Omental fat pad (tissue), 4 donors: ENCODE data around the gene CLDN16. TPM values are rescaled to one million over a fixed set of nuclear protein-coding genes. Genes with fewer than 3 reads are reported as not detected.

Source experiments
- ATAC-seq: fragments of 150-250 bp; one replicate; pipeline ENCODE4 v1.9.1; 2016; ENCODE audit warnings: mild to moderate bottlenecking, moderate library complexity; ENCODE audit not compliant: low FRiP score
- DNase-seq: peaks from one replicate; pipeline ENCODE4 v3.0.0-alpha.2; 2019; ENCODE audit warnings: low spot score
- CTCF ChIP-seq, 3 donors: fragments of 450-650 bp; IDR thresholded peaks; one replicate each; pipeline ENCODE4 v1.5.1; 2016 to 2017; ENCODE audit warnings: antibody characterized with exemption in 3 of 3, mild to moderate bottlenecking in 3 of 3, moderate library complexity in 2 of 3
- total RNA-seq, 4 donors: library from RNA; depleted of rRNA; stranded (reverse); fragments of >200 nt; gene quantifications; one replicate each; pipeline ENCODE4 v1.1.0, GENCODE V29; 2016

The CLDN16 gene
- total RNA-seq, 4 donors from 2014 or later = 0.37 TPM; not detected in 3

- DNase-seq (no peak), ATAC-seq (no peak)
- TF ChIP-seq CTCF (IDR thresholded peaks at IDR 0.05) = no peak
Measured at GRCh38 chr3:190444006-190444405, 56.0 kb downstream of the CLDN16 start.

- DNase-seq = no peak
- ATAC-seq = no peak
- no peak for TF ChIP-seq CTCF (IDR thresholded peaks at IDR 0.05)
Measured at GRCh38 chr3:190444576-190445145, 56.7 kb downstream of the CLDN16 start.

DNA sequence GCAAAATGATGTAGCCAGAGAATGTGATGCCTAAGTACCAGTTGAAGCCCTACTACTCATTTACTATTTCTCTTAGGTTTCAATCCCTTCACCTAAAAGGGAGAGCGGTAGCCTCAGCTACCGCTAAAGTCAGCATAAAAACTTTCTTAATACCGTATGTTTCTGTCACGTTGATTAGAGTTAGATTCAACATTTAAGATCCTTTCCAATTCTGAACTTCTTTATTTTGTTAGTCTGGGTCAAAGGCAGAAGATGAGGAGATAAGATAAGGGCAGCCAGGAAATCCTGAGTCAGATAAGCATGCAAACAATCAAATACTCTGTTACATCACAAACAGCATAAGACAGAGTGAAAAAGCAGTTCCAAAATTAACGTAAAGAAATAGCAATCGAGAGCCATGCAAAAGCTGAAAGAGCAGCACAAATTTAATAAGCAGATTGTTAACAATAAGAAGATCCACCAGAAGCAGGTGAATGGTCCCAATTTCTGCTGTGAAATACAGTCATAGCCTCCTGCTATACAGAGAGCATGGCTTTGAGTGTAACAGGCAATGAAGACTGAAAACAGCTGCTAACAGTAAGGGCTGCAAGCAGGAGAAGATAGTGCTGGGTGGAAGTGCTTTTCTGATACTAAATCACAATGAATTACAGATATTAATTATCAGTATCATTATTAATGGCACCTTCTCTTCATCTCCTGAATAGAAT, 58.8 kb downstream of the CLDN16 start:
- DNase-seq = no peak
- ATAC-seq = no peak
- no peak for TF ChIP-seq CTCF (IDR thresholded peaks at IDR 0.05)

DNA sequence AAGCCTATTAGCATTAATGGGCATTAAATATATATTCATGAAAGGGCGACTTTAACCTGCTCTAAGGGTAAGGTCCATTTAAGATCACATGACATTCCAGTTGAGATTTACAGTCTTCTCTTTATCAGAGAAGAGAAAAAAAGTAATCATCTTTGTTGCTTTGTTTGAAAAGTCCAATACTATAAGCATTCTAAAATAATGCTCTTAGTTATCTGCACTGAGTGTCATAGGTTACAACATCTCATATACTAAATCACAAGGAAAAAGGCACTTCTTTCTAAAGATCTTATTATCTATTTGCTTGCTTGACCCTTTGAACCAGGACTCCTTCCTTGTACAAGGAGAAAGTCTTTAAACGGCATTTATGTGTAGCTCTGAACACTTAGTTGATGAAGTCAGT, 60.3 kb downstream of the CLDN16 start:
- DNase-seq = no peak
- ATAC-seq = no peak
- no peak for TF ChIP-seq CTCF (IDR thresholded peaks at IDR 0.05)

DNA sequence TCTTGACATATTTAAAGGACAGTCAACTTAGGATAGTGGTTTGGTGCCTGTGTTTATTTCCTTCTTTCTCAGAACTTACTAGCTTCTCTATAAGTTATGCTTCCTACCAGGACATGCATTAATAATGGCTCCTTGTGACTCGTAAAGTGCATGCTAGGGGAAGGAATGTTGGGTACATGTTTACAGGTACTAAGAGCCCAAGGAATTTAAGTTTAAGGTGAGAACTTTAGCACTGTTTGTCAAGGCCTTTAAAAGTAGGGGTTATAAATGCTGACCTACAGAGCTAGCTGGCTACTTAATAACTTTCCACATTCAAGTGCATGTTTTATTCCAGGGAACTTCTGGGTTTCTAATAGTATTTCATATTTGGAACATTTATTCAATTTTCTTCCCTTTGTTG, 61.8 kb downstream of the CLDN16 start, which contains the start of gene TMEM207:
TSS of gene TMEM207 (minus strand) at position 101 of the 400 bp plus-strand sequence. CDS start at position 9, 92 bp downstream.
- no peak for TF ChIP-seq CTCF (IDR thresholded peaks at IDR 0.05)
- DNase-seq = no peak

GRCh38 chr3:190455828-190456227, 67.9 kb downstream of the CLDN16 start:
- no peak for DNase-seq
- no peak for ATAC-seq
- TF ChIP-seq CTCF (IDR thresholded peaks at IDR 0.05) = no peak

More for the DNA sequence above, 61.8 kb downstream of the CLDN16 start, which contains the start of gene TMEM207:
- no peak for ATAC-seq

- no peak for ATAC-seq
- TF ChIP-seq CTCF (IDR thresholded peaks at IDR 0.05) = no peak
- DNase-seq = no peak
Measured at GRCh38 chr3:190456770-190457169, 68.8 kb downstream of the CLDN16 start.
